ENCODE measurements around the gene SRSF6.

SRSF6 gene

DNA sequence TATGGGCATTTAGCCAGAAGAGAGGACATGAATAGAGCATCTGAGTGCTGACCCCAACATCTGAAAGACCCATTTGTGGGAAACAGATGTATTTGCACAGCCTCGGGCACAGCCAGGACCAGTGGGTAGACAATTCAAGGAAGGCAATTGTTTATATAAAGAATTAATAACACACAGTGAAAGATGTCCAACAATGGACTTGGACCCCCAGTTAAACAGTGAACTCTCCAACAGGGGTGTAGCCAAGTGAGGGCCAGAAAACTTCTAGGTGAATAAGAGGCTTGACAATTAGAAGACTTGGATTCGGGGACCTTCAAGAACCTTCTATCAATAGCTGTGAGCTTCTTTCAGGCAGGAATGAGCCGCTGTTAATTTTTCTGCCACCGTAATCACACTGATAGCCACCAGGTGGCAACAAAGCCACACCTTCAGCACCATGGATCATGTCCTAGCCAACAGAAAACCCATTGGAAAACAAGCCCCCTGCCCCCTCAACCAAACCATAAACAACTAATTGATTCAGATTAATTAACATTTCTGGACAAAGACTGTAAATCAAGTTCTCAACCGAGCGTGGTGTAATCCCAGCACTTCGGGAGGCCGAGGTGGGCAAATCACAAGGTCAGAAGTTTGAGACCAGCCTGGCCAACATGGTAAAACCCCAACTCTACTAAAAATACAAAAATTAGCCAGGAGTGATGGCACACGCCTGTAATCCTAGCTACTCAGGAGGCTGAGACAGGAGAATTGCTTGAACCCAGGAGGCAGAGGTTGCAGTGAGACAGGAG is 8.8 kb upstream of the SRSF6 start:
- peak; percentile 77 for DNase-seq (ENCODE audit: low read depth, low spot score)

DNA sequence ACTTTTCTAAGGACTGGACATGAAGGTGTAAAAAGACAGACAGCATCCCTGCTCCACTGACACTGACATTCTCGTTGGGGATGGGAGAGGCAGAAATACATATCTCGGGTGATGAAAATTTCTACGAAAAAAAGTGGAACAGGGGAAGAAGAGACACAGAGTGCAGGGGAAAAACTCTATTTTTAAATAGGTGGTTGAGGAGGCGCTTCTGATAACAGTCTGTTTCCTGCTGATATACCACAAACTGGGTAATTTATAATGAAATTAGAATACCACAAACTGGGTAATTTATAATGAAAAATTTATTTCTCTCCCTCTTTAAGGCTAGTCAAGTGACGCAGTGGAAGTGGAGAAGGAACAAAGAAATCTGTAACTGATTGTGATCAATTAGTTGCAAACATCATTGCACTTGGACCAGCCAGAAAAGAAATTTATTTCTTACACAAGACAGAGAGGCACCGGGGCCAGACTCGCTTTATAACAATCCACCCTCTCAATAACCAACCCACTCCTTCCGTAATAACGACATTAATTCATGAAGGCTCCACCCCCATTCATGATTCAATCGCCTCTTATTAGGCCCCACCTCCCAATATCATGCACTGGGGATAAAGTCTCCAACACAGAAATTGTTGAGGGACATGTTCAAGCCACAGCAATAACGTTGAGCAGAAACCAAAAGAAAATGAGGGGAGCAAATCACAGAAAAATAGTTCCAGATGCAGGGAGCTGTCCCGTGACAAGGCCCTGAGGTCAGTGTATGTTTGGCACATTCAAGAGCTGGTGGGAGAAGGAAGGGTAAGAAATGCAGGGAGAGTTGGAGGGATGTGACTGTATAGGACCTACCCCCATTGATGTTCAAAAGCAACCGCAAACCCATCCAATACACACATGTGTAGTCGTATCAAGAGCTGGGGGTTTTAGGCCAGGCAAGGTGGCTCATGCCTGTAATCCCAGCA is 6.6 kb upstream of the SRSF6 start:
- no peak for DNase-seq (ENCODE audit: low read depth, low spot score)

DNA sequence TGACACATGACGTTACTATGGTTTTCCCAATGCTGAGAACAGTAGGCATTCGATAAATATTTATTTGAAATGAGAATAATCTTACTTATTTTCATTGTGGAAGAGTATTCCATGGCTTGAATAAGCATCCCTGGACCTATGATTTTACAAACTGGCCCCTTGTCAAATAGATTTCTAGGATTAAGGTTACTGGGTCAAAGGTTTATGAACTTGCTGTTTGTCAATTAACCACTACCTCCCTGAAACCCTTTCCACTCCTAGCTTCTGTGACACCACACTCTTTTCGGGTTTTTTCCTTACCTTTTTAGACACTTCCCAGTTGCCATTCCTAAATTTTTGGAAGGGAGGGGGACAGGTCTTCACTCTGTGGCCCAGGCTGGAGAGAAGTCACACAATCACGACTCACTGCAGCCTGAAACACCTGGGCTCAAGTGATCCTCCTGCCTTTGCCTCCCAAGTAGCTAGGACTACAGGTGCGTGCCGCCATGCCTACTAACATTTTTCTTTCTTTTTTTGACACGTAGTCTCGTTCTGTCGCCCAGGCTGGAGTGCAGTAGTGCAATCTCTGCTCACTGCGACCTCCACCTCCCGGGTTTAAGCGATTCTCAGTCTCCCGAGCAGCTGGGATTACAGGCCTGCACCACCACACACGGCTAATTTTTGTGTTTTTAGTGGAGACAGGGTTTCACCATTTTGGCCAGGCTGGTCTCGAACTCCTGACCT is 5.1 kb upstream of the SRSF6 start:
- no peak for DNase-seq (ENCODE audit: low read depth, low spot score)

DNA sequence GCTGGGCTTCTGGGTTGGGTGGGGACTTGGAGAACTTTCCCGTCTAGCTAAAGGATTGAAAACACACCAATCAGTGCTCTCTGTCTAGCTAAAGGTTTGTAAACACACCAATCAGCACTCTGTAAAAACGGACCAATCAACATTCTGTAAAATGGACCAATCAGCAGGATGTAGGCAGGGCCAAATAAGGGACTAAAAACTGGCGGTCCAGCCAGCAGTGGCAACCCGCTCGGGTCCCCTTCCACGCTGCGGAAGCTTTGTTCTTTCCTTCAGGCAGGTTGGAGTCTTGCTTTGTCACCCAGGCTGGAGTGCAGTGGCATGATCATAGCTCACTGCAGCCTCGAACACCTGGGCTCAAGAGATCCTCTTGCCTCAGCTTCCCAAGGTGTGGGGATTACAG is 1.4 kb upstream of the SRSF6 start:
- peak; percentile 31 for DNase-seq (ENCODE audit: low read depth, low spot score)

DNA sequence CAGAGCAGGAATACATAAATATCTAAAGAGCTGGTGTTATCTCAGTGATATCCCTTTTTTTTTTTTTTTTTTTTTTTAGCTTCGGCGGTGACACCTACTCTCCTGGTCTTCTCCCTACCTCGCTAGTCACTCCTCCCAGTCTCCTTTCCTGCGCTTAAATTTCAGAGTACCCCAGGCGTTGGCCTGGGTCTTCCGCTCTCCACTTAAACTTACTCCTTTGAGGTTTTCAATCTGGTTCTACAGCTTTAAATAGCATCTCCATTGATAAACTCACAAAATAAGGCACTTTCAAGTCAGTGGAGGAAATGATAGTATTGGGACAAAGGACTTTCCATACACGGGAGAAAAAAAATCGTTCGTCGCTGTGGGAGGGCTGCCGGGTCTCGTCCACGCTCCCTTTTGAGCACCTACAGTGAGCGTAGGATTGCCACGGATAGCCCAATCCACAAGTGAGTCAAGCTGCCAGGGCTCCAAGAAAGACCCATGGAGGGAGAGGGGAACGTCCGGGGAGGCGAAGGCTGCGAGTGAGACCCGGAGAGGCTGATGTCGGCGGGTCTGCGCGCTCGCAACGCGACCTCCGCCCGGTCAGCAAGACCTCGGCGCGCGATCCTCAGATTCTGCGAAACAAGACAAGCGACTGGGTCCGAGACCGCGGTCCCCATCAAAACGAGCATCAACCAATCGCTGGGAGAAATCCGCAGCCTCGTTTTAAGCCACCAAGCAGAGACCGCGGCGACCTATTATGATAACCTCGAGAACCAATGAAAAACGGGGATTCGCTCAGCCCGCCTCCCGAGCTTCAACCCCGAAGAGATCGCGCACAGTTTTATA is 672 bp upstream of the SRSF6 start:
- DNase-seq (ENCODE audit: low read depth, low spot score), result peak; percentile 98

DNA sequence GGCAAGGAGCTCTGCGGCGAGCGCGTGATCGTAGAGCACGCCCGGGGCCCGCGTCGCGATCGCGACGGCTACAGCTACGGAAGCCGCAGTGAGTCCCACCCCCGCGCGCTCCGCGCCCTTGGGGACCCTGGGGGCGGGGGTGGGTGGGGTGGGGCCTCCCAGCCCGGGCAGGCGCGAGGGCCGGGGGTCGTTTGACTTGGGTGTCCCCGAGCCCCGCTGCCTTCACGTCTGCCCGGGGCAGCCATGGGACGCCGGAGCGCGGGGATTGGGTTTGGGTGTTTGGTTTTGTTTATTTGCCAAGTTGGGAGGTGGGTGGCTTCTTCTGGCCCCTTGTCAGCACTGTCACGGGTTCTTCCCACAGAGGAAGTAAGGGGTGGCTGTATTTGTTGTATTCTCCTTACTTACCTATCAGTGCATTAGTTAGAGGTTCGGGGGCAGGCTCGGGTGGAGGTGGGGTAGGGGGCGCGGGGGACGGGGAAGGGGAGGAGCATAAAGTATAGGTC is 777 bp downstream of the SRSF6 start:
- DNase-seq (ENCODE audit: low read depth, low spot score), result no peak

DNA sequence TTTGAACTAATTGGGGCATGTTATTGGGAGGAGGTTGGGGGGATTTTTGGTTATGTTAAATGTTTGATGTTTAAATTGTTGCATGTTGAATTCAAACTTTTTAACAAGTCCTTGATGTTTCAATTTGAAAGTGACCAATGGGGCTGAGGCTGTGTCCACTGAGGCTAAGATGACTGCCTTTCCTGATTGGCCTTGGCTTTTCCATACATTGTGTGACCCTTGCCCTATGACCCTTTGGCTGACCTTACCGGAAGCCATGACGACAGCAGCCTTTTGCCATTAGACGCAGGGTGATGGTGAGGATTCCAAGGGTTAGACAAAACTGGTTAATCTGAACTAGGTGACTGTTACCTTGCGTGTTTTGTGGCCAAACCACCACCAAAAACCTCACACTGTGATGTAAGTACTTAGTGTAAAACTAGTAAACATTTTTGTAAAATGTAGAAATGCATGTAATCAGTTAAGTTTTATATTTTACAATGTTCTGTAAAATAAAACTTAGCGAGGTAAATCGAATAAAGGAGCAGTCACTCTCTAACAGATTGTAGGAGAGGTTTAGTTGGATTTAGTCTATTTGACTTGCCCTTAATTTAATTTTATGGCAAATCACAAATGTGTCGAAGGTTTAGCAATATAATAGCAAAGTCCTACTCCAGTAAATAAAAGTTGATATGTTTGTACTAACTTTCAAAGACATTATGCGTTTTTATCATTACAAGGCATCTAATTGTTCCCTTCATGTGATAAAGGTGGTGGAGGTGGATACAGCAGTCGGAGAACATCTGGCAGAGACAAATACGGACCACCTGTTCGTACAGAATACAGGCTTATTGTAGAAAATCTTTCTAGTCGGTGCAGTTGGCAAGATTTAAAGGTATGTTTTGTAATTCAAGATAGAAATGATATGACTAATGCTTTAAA is 1.6 kb downstream of the SRSF6 start:
- DNase-seq (ENCODE audit: low read depth, low spot score), result peak; percentile 60

DNA sequence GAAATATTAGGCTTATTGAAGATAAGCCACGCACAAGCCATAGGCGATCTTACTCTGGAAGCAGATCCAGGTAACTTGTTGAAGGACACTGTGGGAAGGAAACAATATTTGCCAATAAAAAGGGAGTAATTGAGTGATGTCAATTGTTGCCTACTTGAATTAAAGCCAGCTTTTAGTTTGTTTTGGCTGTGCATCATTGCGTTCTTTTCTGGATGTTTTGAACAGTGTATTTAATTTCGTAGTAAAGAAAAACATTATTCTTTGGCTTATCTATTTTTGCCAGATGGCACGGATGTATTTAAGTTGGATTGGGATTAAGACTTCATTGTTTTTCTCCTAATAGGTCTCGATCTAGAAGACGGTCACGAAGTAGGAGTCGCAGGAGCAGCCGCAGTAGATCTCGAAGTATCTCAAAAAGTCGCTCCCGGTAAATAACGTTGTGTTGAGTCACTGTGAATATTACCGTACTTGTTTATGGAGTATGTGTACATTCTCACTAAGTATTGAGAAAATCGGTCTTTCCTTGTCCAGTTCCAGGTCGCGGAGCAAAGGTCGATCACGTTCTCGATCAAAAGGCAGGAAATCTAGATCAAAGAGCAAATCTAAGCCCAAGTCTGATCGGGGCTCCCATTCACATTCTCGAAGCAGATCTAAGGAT is 2.6 kb downstream of the SRSF6 start:
- DNase-seq (ENCODE audit: low read depth, low spot score), result no peak

DNA sequence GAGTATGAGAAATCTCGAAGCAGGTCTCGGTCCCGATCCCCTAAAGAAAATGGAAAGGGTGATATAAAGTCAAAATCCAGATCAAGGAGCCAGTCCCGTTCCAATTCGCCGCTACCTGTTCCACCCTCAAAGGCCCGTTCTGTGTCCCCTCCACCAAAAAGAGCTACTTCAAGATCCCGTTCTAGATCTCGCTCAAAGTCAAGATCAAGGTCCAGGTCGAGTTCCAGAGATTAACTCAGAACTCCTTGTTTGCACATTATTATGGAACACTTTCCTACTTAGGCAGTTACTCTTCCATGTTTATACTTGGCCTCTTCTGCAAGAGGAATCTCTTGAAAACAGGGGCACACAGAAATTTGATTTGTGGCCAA is 3.1 kb downstream of the SRSF6 start:
- no peak for DNase-seq (ENCODE audit: low read depth, low spot score)

DNA sequence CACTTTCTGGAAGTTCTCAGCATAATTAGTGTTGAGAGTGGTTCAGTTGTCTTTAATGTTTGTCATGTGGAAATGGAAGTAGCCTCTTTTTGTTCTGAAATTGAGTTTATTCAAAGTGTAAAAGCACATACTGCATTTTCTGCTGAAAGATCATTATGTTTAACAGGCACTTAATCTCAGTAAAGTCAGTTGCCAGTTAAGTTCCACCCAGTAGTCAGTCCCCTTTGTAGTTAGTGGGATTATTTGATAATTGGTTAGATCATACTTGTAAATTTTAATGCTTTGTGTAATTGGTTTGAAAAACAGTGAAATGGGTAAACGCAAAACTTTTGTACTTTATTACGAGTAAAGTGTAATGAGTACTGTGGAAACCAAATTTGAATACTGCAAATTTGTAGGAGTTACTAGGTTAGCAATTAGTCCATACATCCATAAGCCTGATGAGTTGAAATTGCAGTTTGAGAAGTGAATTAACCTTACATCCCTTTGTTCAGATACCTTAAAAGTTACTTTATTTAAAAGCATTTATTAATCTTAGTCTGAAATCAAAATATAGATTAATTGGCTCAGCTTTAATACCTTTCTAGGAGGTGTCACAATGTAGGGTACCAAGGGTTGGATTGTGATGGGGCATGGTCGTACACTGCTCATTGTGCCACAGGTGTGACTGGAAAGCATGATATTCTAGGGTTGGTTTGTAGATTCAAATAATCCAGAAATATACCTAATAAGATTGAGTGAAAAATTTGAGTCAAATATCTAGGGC is 4.4 kb downstream of the SRSF6 start:
- no peak for DNase-seq (ENCODE audit: low read depth, low spot score)

DNA sequence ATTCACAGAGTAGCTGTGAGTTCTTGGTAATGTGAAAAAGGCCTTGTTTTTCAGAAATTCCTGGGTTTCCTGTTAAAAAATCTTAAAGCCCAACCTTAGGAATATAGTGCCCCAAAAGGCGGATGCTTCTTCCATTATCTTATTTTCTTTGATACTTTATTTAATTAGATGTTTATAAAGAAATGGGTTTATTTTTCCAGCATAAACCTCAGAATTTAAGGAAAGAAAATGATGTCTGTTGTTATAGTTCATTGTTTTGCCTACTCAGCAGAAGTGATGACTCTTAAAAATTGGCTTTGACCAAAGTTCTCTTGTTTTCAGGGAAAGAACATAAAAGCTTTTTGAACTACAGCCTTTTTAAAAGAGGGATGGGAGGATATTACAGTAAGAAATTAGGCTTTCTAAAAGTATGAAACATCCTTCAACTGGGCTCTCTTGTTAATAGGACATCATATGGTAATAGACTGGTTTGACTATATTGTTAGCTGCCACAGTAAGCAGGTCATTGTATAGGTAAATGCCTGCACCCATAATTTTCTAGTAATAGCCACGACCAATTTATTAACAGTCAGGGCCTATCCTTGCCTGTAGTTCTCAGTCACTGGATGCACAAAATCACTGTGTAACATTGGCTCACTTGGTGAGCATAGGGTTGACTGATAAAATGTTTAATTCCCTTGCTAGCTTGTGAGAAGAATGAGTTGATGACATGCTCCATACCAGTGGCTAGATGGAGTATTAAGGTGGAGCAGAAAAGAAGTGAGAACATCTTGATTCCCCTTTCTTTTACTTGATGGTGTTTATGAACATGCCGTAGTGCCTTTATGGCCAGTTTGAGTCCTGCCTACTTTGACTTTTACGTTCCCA is 5.2 kb downstream of the SRSF6 start:
- no peak for DNase-seq (ENCODE audit: low read depth, low spot score)

DNA sequence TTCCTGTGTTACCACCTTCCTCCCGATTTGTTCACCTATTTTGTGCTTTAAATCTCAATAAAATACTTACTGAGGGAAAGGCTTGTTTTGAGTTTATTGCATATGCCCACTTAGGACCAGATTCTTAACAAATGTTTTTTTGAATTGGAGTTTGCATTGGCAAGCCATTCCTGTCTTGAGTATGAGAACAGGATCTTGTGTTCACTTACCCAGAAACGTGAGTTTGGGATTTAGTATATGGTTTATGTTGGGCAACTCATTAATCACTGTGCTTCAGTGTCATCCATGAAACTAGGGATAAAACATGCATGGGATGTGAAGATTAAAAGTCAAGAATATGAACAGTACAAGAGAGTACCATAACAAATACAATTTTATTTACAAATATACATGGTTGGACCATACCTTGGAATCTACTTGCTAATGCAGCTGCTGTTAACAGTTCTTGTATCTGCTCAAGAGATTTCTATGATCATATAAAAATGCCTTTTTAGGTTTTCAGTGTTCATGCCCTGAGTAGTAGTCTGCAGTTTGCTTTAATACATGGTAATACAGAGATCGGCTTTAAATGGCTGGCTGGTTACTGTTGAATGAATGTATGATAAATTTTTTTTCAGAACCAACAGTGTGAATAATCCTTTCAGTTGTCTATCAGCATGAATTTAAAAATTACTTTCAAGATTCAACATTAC is 6.0 kb downstream of the SRSF6 start:
- no peak for DNase-seq (ENCODE audit: low read depth, low spot score)

DNA sequence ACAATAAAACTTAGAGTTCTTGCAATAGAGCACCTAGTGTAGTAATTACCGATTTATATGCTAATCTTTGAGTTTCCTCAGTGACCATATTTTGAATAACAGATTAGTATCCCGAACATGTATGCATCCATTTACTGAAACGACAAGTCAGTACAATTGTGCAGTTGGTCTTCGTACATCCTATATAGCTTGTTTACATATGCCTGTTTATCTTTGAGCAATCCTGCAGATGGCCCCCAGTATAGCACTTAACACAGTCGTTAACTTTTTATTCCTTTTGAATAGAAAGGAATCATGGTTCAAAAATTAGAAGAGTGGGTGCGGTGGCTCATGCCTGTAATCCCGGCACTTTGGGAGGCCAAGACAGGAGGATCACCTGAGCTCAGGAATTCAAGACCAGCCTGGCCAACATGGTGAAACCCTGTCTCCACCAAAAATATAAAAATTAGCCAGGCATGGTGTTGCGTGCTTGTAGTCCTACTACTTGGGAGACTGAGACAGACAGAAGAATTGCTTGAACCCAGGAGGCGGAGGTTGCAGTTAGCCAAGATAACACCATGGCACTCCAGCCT is 6.6 kb downstream of the SRSF6 start:
- no peak for DNase-seq (ENCODE audit: low read depth, low spot score)

DNA sequence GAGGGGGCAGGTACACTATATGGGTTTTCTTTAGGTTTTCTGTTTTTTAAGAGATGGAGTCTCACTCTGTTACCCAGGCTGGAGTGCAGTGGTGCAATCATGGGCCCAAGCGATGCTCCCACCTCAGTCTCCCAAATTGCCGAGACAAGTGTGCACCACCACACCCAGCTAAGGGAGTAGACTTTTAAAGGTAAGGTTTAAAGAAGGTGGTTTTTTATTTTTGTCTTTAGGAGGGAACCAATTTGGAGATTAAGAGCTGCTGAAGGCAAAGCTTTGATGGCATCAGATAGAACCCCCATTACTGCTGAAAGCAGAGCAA is 7.9 kb downstream of the SRSF6 start:
- no peak for DNase-seq (ENCODE audit: low read depth, low spot score)

DNA sequence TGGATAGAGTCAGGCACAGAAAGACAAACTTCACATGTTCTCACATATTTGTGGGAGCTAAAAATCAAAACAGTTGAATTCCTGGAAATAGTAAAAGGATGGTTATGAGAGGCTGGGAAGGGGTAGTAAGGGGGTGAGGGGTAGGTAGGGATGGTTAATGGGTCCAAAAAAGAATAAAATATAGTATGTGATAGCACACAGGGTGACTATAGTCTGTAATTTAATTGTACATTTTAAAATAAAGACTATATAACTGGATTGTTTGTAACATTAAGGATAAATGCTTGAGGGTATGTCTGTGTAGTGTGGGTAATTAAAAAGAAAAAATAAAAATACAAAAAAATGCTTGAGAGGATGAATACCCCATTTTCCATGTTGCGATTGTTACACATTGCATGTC is 9.9 kb downstream of the SRSF6 start:
- no peak for DNase-seq (ENCODE audit: low read depth, low spot score)

DNA sequence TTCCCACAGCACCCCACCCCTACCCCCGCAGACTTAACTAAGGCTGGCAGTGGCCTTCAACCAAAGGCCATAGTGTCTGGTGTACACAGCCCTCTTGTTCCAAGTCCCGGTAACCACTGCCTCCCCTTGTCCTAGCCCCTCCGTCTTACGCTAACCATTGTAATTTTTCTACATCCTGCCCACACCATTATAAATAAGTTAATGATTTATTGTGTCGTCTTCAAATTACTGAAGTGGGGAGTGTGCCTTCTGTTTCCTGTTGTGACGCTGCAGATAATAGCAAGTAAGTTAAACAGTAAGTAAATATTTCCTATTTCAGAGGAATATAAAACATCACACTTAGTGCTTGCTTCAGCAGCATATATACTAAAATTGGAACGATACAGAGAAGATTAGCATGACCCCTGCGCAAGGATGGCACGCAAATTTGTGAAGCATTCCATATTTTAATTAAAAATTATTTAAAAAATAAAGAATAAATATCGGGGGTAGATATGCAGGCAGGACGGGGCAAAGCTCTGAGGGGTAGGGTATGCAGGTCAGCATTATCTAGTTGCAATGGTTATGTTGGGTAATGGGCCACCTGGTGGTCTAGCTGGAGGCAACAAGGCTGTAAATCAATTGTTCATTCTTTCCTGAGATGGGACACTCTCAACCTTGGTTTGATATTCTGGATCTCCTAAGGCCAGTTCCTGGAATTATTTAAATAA is 15.1 kb downstream of the SRSF6 start:
- no peak for DNase-seq (ENCODE audit: low read depth, low spot score)
